GM06990 (cell line): ENCODE results near the gene PLA2R1.
"Not testable (repeated sequence)": the region's sequence is repeated elsewhere in the genome, so short reads cannot be mapped to it uniquely, and the experiment has no call there.

Source experiments
- DNase-seq: peaks from one replicate; pipeline ENCODE4 v3.0.0-alpha.2; 2011; ENCODE audit not compliant: insufficient read length; ENCODE audit errors: extremely low read depth
- H3K27me3 ChIP-seq: replicated peaks from 2 replicates; pipeline ENCODE4 v1.6.0; 2011; ENCODE audit warnings: low read length; ENCODE audit not compliant: control insufficient read depth, insufficient read depth
- H3K36me3 ChIP-seq: 2 replicates; pipeline ENCODE4 v1.5.1; 2011; ENCODE audit warnings: low read length; ENCODE audit not compliant: control insufficient read depth, insufficient read depth
- H3K4me3 ChIP-seq: replicated peaks from 2 replicates; pipeline ENCODE4 v1.5.1; 2011; ENCODE audit warnings: low read depth, mild to moderate bottlenecking, control low read depth, low read length
- CTCF ChIP-seq: IDR thresholded peaks from 2 replicates; pipeline ENCODE4 v1.5.1; 2011; ENCODE audit warnings: low read length, control low read depth, mild to moderate bottlenecking, inconsistent platforms; ENCODE audit not compliant: insufficient read depth, poor library complexity, severe bottlenecking

The PLA2R1 gene

DNA sequence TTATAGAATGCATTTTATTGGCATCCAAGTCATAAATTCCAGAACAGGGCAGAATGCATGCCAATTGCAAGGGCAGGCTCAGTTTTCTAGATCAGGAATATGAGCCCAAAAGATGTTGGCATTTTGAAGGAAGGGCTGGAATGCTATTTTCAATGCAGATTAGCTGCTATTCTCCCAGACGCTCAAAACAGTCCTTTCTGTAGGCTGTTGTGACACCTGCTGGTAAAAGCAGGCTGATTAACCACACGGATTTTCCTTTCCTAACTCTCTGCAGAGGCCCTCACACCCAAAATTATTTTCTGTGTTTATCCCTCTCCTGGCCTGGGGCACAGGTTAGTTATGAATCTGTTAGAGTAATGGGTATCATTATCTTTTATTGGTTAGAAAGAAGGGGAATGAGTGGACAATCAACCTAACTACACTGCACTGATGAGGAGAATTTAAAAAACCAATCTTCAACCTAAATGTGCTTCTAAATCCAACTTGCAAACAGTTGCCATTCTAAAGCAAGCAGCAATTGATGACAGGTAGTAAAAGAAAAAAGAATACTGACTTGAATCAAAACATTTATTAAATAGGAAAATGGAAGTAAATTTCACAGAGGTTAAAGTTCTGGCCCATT is 94.0 kb downstream of the PLA2R1 start:
- no peak for DNase-seq
- Histone ChIP-seq H3K27me3 (no peaks in the 10 kb centered on the region), H3K36me3 (no peaks in the 10 kb centered on the region), H3K4me3 (no peak overlapping the region)
- peak; percentile 64 for TF ChIP-seq CTCF

DNA sequence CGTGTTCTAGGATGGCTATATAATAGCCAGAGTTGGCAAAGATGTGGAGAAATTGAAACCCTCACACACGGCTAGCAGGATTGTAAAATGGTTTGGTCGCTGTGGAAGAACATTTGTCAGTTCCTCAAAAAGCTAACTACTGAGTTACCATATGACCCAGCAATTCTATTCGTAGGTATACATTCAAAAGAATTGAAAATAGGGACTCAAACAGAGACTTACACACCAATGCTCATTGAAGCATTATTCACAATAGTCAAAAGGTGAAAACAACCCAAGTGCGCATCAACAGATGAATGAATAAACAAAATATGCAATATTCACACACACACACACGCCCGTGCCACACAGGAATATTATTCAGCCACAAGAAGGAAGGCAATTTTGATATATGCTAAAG is 98.7 kb downstream of the PLA2R1 start:
- TF ChIP-seq CTCF, result no peak
- H3K27me3 ChIP-seq, result no peaks in the 10 kb centered on the region
- H3K4me3 ChIP-seq, result no peak overlapping the region
- H3K36me3 ChIP-seq, result no peaks in the 10 kb centered on the region
- peak; percentile 41 for DNase-seq

GRCh38 chr2:159962513-159962912 is 99.9 kb downstream of the PLA2R1 start:
- H3K36me3 ChIP-seq, H3K27me3 ChIP-seq, DNase-seq, H3K4me3 ChIP-seq: not testable (repeated sequence)

- H3K4me3 ChIP-seq, result no peak overlapping the region
- no peak for TF ChIP-seq CTCF
- DNase-seq, result no peak
- H3K36me3 ChIP-seq, result no peaks in the 10 kb centered on the region
- H3K27me3 ChIP-seq, result no peaks in the 10 kb centered on the region
Observed at GRCh38 chr2:159961451-159961850, 101.0 kb downstream of the PLA2R1 start.

DNA sequence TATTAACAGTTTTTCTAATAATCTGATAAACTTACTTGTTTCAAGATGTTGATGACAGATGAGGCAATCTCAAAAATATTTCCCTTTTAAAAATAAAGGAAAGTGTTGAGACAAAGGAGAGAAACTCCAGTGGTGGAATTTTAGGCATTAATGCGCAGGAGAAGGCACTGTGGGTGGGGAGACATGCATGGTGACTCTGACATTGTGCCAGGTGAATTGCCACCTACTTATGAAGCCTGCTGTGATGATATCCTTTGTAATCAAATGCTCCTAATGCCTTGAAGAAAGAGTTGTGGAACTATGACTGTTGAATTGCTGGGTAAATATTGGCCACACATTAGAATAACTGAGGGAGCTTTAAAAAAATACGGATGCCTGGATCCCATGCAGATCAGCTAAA is 101.4 kb downstream of the PLA2R1 start:
- no peak for DNase-seq
- H3K27me3 ChIP-seq, result no peaks in the 10 kb centered on the region
- TF ChIP-seq CTCF, result no peak
- H3K36me3 ChIP-seq, result no peaks in the 10 kb centered on the region
- no peak overlapping the region for H3K4me3 ChIP-seq

DNA sequence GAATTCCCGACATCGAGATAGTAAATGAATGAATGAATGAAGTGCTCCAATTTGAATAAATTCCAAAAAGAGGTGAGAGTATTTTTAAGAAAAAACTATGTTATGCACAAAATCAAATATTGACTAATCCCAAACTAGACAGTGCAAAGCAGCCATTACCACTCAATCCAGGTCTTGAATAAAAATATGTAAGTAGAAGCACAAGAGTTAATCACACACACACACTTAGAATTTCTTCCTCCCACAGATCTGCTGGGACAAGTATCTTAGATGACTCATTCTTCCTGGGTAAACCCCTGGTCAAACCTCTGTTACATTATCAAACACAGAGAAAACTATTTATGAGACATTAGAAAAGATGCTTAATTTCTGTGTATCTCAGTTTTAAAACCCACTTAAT is 102.0 kb downstream of the PLA2R1 start:
- Histone ChIP-seq H3K36me3 (no peaks in the 10 kb centered on the region), H3K4me3 (no peak overlapping the region), H3K27me3 (no peaks in the 10 kb centered on the region)
- no peak for TF ChIP-seq CTCF
- DNase-seq, result peak; percentile 33
